HG03039 (cell line): ENCODE results near the gene CYP26B1.

Experiments
- ATAC-seq: cut with Tn5 transposase; IDR thresholded peaks from one replicate; pipeline ENCODE4 v1.9.1; 2021; ENCODE audit warnings: mild to moderate bottlenecking, moderate library complexity; ENCODE audit not compliant: unreplicated experiment

CYP26B1 gene

GRCh38 chr2:72131916-72132841, 15.5 kb downstream of the CYP26B1 start:
- no peak for ATAC-seq

- no peak for ATAC-seq
Measured at GRCh38 chr2:72131371-72131891, 16.2 kb downstream of the CYP26B1 start.

- ATAC-seq: no peak
Measured at GRCh38 chr2:72130659-72131360, 16.9 kb downstream of the CYP26B1 start.

- no peak for ATAC-seq
Measured at GRCh38 chr2:72129681-72130340, 17.9 kb downstream of the CYP26B1 start.

GRCh38 chr2:72128843-72129227, 18.8 kb downstream of the CYP26B1 start:
- no peak for ATAC-seq

GRCh38 chr2:72128059-72128842, 19.4 kb downstream of the CYP26B1 start:
- ATAC-seq: no peak

GRCh38 chr2:72127401-72128058, 20.1 kb downstream of the CYP26B1 start:
- ATAC-seq: no peak

GRCh38 chr2:72126186-72127100, 21.2 kb downstream of the CYP26B1 start:
- ATAC-seq: no peak

GRCh38 chr2:72124376-72124775, 23.3 kb downstream of the CYP26B1 start:
- ATAC-seq: no peak

- no peak for ATAC-seq
Measured at GRCh38 chr2:72121153-72121552, 26.5 kb downstream of the CYP26B1 start.

- no peak for ATAC-seq
Measured at GRCh38 chr2:72118951-72119350, 28.7 kb downstream of the CYP26B1 start.

- ATAC-seq: no peak
Measured at GRCh38 chr2:72118386-72118785, 29.3 kb downstream of the CYP26B1 start.

GRCh38 chr2:72117718-72118117, 29.9 kb downstream of the CYP26B1 start:
- no peak for ATAC-seq

GRCh38 chr2:72117029-72117428, 30.6 kb downstream of the CYP26B1 start:
- ATAC-seq: no peak

- ATAC-seq: no peak
Measured at GRCh38 chr2:72116081-72116533, 31.6 kb downstream of the CYP26B1 start.

- no peak for ATAC-seq
Measured at GRCh38 chr2:72115110-72116080, 32.3 kb downstream of the CYP26B1 start.

- ATAC-seq: no peak
Measured at GRCh38 chr2:72114693-72115051, 33.0 kb downstream of the CYP26B1 start.
